Activated T-helper 9 cell treated with anti-CD3 and anti-CD28 coated beads, Interleukin-2, amount 50 U/mL, for 16 hours (primary cell): ENCODE results near the gene CRYBG2.

Experiments
- DNase-seq: peaks from one replicate; pipeline ENCODE4 v3.0.0-alpha.2; 2020; ENCODE audit warnings: low read depth

Gene CRYBG2

DNA sequence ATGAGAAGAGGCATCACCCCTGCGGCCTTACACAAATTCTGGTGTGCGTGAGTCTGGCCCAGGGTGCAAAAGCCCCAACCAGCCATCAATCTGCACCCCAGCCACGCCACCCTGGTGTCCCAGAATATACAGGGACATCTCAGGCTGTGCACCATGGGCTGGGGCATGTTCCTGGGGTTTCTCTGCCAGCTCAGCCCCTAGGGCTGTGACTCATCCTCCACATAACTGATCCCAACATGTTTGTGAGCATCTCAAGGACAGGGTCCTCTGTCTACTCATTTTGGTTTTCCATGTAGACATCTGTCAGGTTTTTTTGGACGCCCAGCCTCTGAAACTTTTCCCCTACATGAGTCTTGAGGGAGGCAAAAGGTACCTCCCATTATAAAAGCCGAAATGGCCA lies 18.1 kb upstream of the CRYBG2 start:
- DNase-seq = no peak

GRCh38 chr1:26370591-26371382 lies 16.9 kb upstream of the CRYBG2 start:
- DNase-seq = no peak

GRCh38 chr1:26368486-26368885 lies 14.6 kb upstream of the CRYBG2 start:
- no peak for DNase-seq

GRCh38 chr1:26368006-26368405 lies 14.1 kb upstream of the CRYBG2 start:
- no peak for DNase-seq

DNA sequence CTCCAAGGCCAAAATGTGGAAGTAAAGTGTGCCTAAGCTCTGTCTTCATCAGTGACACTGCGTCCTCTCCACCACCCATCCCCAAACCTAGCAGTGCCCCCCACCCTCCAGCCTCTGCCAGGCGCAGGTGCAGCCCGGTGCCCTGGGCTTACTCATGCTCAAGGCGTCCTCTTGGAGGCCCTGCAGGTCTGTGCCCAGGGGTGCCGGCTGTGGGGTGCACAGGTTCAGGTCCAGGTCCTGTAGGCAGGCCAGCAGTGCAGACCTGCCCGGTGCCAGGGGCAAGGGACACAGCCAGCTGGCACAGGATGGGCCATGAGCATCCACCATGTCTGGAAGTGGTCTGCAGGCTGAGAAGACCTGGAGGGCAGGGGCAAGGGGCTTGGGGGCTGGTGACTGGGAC lies 13.5 kb upstream of the CRYBG2 start:
- no peak for DNase-seq

GRCh38 chr1:26364956-26365355 lies 11.0 kb upstream of the CRYBG2 start:
- DNase-seq = no peak

GRCh38 chr1:26363549-26364448 lies 9.9 kb upstream of the CRYBG2 start:
- peak; percentile 74 for DNase-seq

DNA sequence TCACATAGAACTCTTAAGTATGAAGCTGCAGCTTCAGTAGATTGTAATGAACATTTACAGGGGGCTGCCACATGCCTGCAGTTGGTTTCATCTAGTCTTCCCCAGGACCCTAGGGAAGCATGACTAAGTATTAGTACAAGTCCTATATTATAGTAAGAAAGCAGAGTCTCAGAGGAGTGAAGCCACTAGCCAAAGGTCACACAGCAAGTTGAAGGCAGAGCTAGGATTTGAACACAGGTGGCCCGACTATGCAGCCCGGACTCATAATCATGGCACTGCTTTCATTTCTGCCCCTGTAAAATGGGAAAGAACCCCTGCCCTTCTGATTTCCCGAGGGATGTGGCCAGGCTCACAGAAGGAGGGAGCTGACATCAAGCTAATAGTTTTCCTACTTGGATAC lies 8.4 kb upstream of the CRYBG2 start:
- no peak for DNase-seq

- DNase-seq = no peak
Observed at GRCh38 chr1:26361605-26362122, 7.7 kb upstream of the CRYBG2 start.

- DNase-seq = no peak
Observed at GRCh38 chr1:26360807-26361604, 7.1 kb upstream of the CRYBG2 start.

DNA sequence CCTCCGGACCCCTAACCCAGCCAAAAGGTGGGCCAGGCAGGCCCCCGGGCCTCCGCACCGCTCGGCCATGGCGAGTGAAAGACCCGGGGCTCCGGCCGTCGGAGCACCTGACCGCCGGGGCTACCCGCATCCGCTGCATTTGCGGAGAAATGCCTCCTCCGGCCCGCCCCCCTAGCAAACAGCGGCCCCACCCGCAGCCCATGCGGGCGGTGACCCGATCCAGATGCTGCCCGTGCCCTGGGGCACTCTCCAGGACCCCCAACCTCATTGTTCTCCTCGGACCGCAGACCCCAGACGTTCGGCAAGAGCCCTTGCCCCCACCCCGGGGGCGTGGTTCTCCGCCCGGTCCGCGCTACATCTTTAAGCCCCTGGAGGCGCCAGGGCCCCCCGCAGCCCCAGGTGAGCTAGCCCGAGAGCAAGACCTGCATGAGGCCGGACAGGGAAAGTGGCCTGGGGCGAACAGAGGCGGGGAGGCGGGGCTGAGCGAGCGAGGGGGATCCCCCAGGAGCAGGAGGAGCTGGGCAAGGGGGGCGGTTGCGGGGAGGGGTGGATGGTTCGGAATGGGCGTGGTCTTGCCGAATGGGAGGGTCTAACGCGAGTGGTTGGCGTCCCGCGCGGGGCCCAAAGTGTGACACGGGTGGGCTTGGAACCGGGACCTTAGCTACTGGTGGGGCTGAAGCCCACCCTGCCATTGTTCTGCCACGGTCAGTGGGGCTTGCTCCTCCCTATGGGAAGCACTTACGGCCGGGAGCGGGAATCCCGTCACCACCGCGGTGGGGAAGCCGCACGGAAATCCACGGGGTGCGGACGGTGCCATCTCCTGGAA lies 6.3 kb upstream of the CRYBG2 start:
- peak; percentile 35 for DNase-seq

DNA sequence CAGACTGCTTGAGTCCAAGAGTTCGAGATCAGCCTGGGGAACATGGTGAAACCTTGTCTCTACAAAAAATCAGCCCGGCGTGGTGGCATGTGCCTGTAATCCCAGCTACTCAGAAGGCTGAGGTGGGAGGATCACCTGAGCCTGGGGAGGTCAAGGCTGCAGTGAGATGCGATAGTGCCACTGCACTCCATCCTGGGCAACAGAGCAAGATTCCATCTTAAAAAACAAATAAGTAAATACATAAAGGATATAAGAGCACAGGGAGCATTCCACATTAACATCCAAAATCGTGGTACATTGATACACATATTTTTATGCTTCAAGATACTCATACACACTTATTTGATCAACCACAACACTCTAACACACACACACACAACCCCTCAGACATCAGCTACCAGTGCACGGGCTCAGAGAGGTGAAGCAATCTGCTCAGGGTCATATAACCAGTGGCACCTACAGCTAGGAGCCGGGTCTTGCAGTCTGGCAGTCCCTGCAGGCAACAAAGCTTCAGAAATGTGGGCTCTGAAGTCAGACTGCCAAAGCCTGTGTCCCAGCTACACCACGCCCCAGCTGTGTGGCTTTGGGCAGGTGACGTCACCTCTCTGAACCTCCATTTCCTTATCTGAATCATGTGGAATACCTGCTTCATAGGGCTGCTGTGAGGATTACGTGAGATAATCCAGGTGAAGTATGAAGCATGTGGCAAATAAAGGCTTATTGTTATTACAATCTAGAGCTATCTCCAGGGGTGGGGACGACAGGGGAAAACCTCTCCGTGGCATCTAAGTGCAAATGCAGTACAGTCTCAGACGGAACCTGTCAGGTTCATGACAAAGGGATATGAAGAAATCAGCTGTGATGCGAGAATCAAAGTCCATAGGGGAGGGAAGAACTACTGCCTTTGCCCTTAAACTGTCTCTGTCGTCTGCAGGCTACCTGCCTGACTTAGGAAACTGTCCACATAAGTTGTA lies 4.8 kb upstream of the CRYBG2 start:
- DNase-seq = peak; percentile 61

GRCh38 chr1:26357121-26357602 lies 3.2 kb upstream of the CRYBG2 start:
- no peak for DNase-seq

GRCh38 chr1:26356106-26356505 lies 2.2 kb upstream of the CRYBG2 start:
- DNase-seq = no peak

- no peak for DNase-seq
Observed at GRCh38 chr1:26354972-26355371, 1.0 kb upstream of the CRYBG2 start.

GRCh38 chr1:26353210-26353859 lies 595 bp downstream of the CRYBG2 start:
- DNase-seq = no peak

DNA sequence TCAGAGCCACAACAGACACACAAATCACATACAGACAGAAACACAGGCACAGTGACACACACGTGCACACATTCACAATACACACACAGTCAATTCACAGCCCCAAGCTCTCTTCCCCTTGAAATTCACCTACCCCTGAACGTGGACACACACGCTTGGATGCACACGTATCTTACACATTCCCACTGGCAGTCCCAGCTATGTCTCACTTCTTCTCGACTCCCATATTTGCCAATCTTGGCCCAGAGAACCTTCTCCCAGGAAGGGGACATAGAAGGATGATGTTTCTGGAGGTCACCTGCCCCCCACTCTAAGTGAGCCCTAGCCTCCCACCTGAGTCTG lies 1.6 kb downstream of the CRYBG2 start:
- no peak for DNase-seq

GRCh38 chr1:26351590-26352337 lies 2.2 kb downstream of the CRYBG2 start:
- no peak for DNase-seq
